Left lung (tissue), 10 donors: ENCODE results near the gene SETX. TPM values are rescaled to one million over a fixed set of nuclear protein-coding genes. Genes with fewer than 3 reads are reported as not detected.
"Not testable (repeated sequence)": the region's sequence is repeated elsewhere in the genome, so short reads cannot be mapped to it uniquely, and the experiment has no call there.

Experiments
- ATAC-seq: fragments of 200-7000 bp; cut with Tn5 transposase; one replicate; pipeline ENCODE4 v1.9.1; 2020; ENCODE audit warnings: moderate library complexity
- DNase-seq, 4 donors: peaks; one replicate each; pipeline ENCODE4 v3.0.0-alpha.2; 2013 to 2020
- H3K27ac ChIP-seq, 2 donors: fragments of 200-600 bp; sonication (generic) in 1 of 2; one replicate each; pipeline versions ENCODE4 v1.5.0 to v1.8.0; 2020 to 2021
- H3K27me3 ChIP-seq, 2 donors: fragments of 200-600 bp; sonication (generic) in 1 of 2; one replicate each; pipeline versions ENCODE4 v1.5.0 to v1.8.0; 2020 to 2021
- H3K36me3 ChIP-seq, 2 donors: fragments of 200-600 bp; sonication (generic) in 1 of 2; one replicate each; pipeline versions ENCODE4 v1.5.0 to v1.8.0; 2020 to 2021
- H3K4me1 ChIP-seq, 2 donors: fragments of 200-600 bp; one replicate each; pipeline ENCODE4 v1.8.0; 2021
- H3K4me3 ChIP-seq, 2 donors: fragments of 200-600 bp; sonication (generic) in 1 of 2; one replicate each; pipeline versions ENCODE4 v1.5.0 to v1.8.0; 2020 to 2021; ENCODE audit warnings: mild to moderate bottlenecking in 1 of 2
- H3K9me3 ChIP-seq, 2 donors: fragments of 200-600 bp; sonication (generic) in 1 of 2; one replicate each; pipeline versions ENCODE4 v1.5.0 to v1.8.0; 2020 to 2021
- CTCF ChIP-seq, 2 donors: fragments of 200-600 bp; sonication (generic) in 1 of 2; IDR thresholded peaks; one replicate each; pipeline versions ENCODE4 v1.5.0 to v1.8.0; 2021; ENCODE audit warnings: antibody characterized with exemption in 2 of 2
- intact Hi-C, 2 donors: fragments of 100-400 bp; cut with DNase I; formaldehyde crosslinking; loops; one replicate each; pipeline versions ENCODE4 v1.11.2 to v1.14.2; 2022
- polyA plus RNA-seq, 6 donors: library from polyadenylated mRNA; unstranded; fragments of 120-200 nt; gene quantifications; one replicate each; pipeline ENCODE4 v1.2.1, GENCODE V29; 2013; ENCODE audit not compliant: insufficient read length in 6 of 6
- total RNA-seq, 2 donors: library from RNA; stranded (reverse); fragmentation: NEBNext Ultra II Directional; extraction: Animal tissue kit (Norgen Biotek cat#: 25700); gene quantifications; one replicate each; pipeline ENCODE4 v1.2.1, GENCODE V29; 2021
- donor health status: DM: no; HTN: yes; CAD: no.
- donor health status: DM: no; HTN: no; CAD: no.

The SETX gene
- total and polyA plus RNA-seq, 8 donors = 42.2 to 68.9 (median 62.2) TPM

GRCh38 chr9:132381966-132382541, 27.3 kb upstream of the SETX start:
- peak overlapping the region; percentile 13 to 61 for H3K27ac ChIP-seq
- H3K27me3 ChIP-seq = no peaks in the 10 kb centered on the region
- peaks cover 0 to 66% of the 10 kb centered on the region in 2 donors for H3K36me3 ChIP-seq
- DNase-seq = no peak
- intact Hi-C loops = no loop called here
- no peaks in the 10 kb centered on the region for H3K9me3 ChIP-seq
- no peak for TF ChIP-seq CTCF (IDR thresholded peaks at IDR 0.05)
- no peak overlapping the region for H3K4me3 ChIP-seq
- peaks cover 0 to 21% of the 10 kb centered on the region in 2 donors for H3K4me1 ChIP-seq
- peak; percentile 24 for ATAC-seq

GRCh38 chr9:132378416-132378815, 23.6 kb upstream of the SETX start:
- H3K27ac ChIP-seq, ATAC-seq, H3K9me3 ChIP-seq, H3K27me3 ChIP-seq, H3K4me3 ChIP-seq, intact Hi-C loops, DNase-seq: not testable (repeated sequence)
- peaks cover 0 to 20% of the 10 kb centered on the region in 2 donors for H3K4me1 ChIP-seq
- peaks cover 0 to 52% of the 10 kb centered on the region in 2 donors for H3K36me3 ChIP-seq

GRCh38 chr9:132377769-132378168, 23.0 kb upstream of the SETX start:
- H3K9me3 ChIP-seq, ATAC-seq, H3K27me3 ChIP-seq, intact Hi-C loops, DNase-seq, H3K4me3 ChIP-seq, H3K27ac ChIP-seq: not testable (repeated sequence)
- Histone ChIP-seq H3K36me3 (peaks cover 0 to 52% of the 10 kb centered on the region in 2 donors), H3K4me1 (peaks cover 0 to 20% of the 10 kb centered on the region in 2 donors)

- H3K27ac ChIP-seq = peak overlapping the region; percentile 72 to 84
- ATAC-seq (peak; percentile 95), DNase-seq (peak in 3 of 4 donors; percentile 6 to 77 (median 39))
- intact Hi-C loops = no loop called here
- no peak overlapping the region for H3K4me3 ChIP-seq
- H3K27me3 ChIP-seq = no peaks in the 10 kb centered on the region
- peaks cover 0 to 31% of the 10 kb centered on the region in 2 donors for H3K4me1 ChIP-seq
- peaks cover 0 to 22% of the 10 kb centered on the region in 2 donors for H3K36me3 ChIP-seq
- TF ChIP-seq CTCF (IDR thresholded peaks at IDR 0.05) = no peak
- no peaks in the 10 kb centered on the region for H3K9me3 ChIP-seq
Observed at GRCh38 chr9:132372177-132373095, 17.6 kb upstream of the SETX start.

GRCh38 chr9:132370592-132370991, 15.8 kb upstream of the SETX start:
- Histone ChIP-seq H3K4me3 (no peak overlapping the region), H3K9me3 (no peaks in the 10 kb centered on the region), H3K27ac (no peak overlapping the region), H3K4me1 (peaks cover 0 to 31% of the 10 kb centered on the region in 2 donors), H3K27me3 (no peaks in the 10 kb centered on the region), H3K36me3 (peaks cover 0 to 7% of the 10 kb centered on the region in 2 donors)
- DNase-seq (no peak), ATAC-seq (no peak)
- intact Hi-C loops = no loop called here
- no peak for TF ChIP-seq CTCF (IDR thresholded peaks at IDR 0.05)

- no peak for TF ChIP-seq CTCF (IDR thresholded peaks at IDR 0.05)
- ATAC-seq = no peak
Observed at GRCh38 chr9:132369421-132369820, 14.6 kb upstream of the SETX start.

More at GRCh38 chr9:132369421-132369820, 14.6 kb upstream of the SETX start:
- H3K4me3 ChIP-seq = no peak overlapping the region
- no peaks in the 10 kb centered on the region for H3K9me3 ChIP-seq
- peaks cover 0 to 31% of the 10 kb centered on the region in 2 donors for H3K4me1 ChIP-seq
- intact Hi-C loops = no loop called here
- no peaks in the 10 kb centered on the region for H3K36me3 ChIP-seq
- no peaks in the 10 kb centered on the region for H3K27me3 ChIP-seq
- no peak for DNase-seq
- H3K27ac ChIP-seq = no peak overlapping the region
